ENCODE measurements around the gene CHSY1. TPM values are rescaled to one million over a fixed set of nuclear protein-coding genes. Genes with fewer than 3 reads are reported as not detected.

The CHSY1 gene
- total RNA-seq, 1 donor from 2014 or later: 23.3 TPM

- DNase-seq (ENCODE audit: low spot score): no peak
- Mint-ChIP-seq H3K27me3 (ENCODE audit: insufficient read depth, low read depth) (peaks cover 4% of the 10 kb centered on the region), H3K9me3 (peaks cover 2% of the 10 kb centered on the region)
Observed at GRCh38 chr15:101145362-101145761, 106.5 kb downstream of the CHSY1 start.

GRCh38 chr15:101143321-101143720 is 108.5 kb downstream of the CHSY1 start:
- Mint-ChIP-seq H3K4me1 (peaks cover 19% of the 10 kb centered on the region), H3K4me3 (no peak overlapping the region), H3K36me3 (no peaks in the 10 kb centered on the region), H3K27ac (no peak overlapping the region), H3K27me3 (ENCODE audit: insufficient read depth, low read depth) (peaks cover 6% of the 10 kb centered on the region), H3K9me3 (no peaks in the 10 kb centered on the region)
- DNase-seq (ENCODE audit: low spot score): no peak
- Histone ChIP-seq H3K4me2 (no peak overlapping the region), H2AFZ (replicated peaks) (no peak overlapping the region), H3F3A (ENCODE audit: low read depth) (no peaks in the 10 kb centered on the region), H3K79me2 (ENCODE audit: low read depth) (no peaks in the 10 kb centered on the region), H3K27me3 (no peaks in the 10 kb centered on the region), H3K36me3 (no peaks in the 10 kb centered on the region), H3K27ac (no peak overlapping the region), H3K9me3 (ENCODE audit: low read depth) (no peaks in the 10 kb centered on the region), H4K20me1 (ENCODE audit: low read depth) (no peaks in the 10 kb centered on the region), H3K4me1 (peaks cover 5% of the 10 kb centered on the region), H3K9ac (no peak overlapping the region), H3K4me3 (no peak overlapping the region)
- TF ChIP-seq EZH2phosphoT487 (IDR thresholded peaks at IDR 0.05): no peak
- TF ChIP-seq EZH2 (IDR thresholded peaks at IDR 0.05): no peak
- TF ChIP-seq CTCF (IDR thresholded peaks at IDR 0.05): no peak

More at GRCh38 chr15:101145362-101145761, 106.5 kb downstream of the CHSY1 start:
- no peak overlapping the region for H3K27ac Mint-ChIP-seq
- H3K27ac ChIP-seq: no peak overlapping the region
- no peaks in the 10 kb centered on the region for H3K9me3 ChIP-seq (ENCODE audit: low read depth)
- H3K27me3 ChIP-seq: no peaks in the 10 kb centered on the region
- TF ChIP-seq EZH2 (IDR thresholded peaks at IDR 0.05) (no peak), CTCF (IDR thresholded peaks at IDR 0.05) (no peak), EZH2phosphoT487 (IDR thresholded peaks at IDR 0.05) (no peak)
- H3K36me3 ChIP-seq: no peaks in the 10 kb centered on the region
- no peak overlapping the region for H2AFZ ChIP-seq (replicated peaks)
- H3K9ac ChIP-seq: no peak overlapping the region
- H3K4me1 ChIP-seq: no peaks in the 10 kb centered on the region
- no peak overlapping the region for H3K4me2 ChIP-seq
- no peaks in the 10 kb centered on the region for H3K79me2 ChIP-seq (ENCODE audit: low read depth)
- H3K4me3 Mint-ChIP-seq: no peak overlapping the region
- no peak overlapping the region for H3K4me3 ChIP-seq
- no peaks in the 10 kb centered on the region for H3K36me3 Mint-ChIP-seq
- no peaks in the 10 kb centered on the region for H3F3A ChIP-seq (ENCODE audit: low read depth)
- H3K4me1 Mint-ChIP-seq: peaks cover 5% of the 10 kb centered on the region
- H4K20me1 ChIP-seq (ENCODE audit: low read depth): no peaks in the 10 kb centered on the region

GRCh38 chr15:101142711-101143110 is 109.1 kb downstream of the CHSY1 start:
- no peak overlapping the region for H2AFZ ChIP-seq (replicated peaks)
- H3K9me3 ChIP-seq (ENCODE audit: low read depth): no peaks in the 10 kb centered on the region
- no peaks in the 10 kb centered on the region for H3K36me3 ChIP-seq
- H3K27me3 ChIP-seq: no peaks in the 10 kb centered on the region
- H3K27ac ChIP-seq: no peak overlapping the region
- Mint-ChIP-seq H3K27me3 (ENCODE audit: insufficient read depth, low read depth) (peaks cover 6% of the 10 kb centered on the region), H3K36me3 (no peaks in the 10 kb centered on the region), H3K4me1 (peaks cover 21% of the 10 kb centered on the region), H3K9me3 (no peaks in the 10 kb centered on the region), H3K4me3 (no peak overlapping the region), H3K27ac (no peak overlapping the region)
- no peak for DNase-seq (ENCODE audit: low spot score)
- TF ChIP-seq EZH2phosphoT487 (IDR thresholded peaks at IDR 0.05) (no peak), EZH2 (IDR thresholded peaks at IDR 0.05) (no peak), CTCF (IDR thresholded peaks at IDR 0.05) (no peak)
- no peaks in the 10 kb centered on the region for H4K20me1 ChIP-seq (ENCODE audit: low read depth)
- H3K79me2 ChIP-seq (ENCODE audit: low read depth): no peaks in the 10 kb centered on the region
- H3F3A ChIP-seq (ENCODE audit: low read depth): no peaks in the 10 kb centered on the region
- H3K4me1 ChIP-seq: peaks cover 5% of the 10 kb centered on the region
- H3K9ac ChIP-seq: no peak overlapping the region
- H3K4me2 ChIP-seq: no peak overlapping the region
- no peak overlapping the region for H3K4me3 ChIP-seq

Measured in neural progenitor cell (in vitro differentiated cells).